ENCODE measurements around the gene SAG. TPM values are rescaled to one million over a fixed set of nuclear protein-coding genes. Genes with fewer than 3 reads are reported as not detected.

The SAG gene
- total and polyA plus RNA-seq, 10 of the 15 experiments (the other 5 are each of a cell fraction or from before 2014, with no cell fraction given), result 0.06 to 0.47 TPM; not detected in 8

DNA sequence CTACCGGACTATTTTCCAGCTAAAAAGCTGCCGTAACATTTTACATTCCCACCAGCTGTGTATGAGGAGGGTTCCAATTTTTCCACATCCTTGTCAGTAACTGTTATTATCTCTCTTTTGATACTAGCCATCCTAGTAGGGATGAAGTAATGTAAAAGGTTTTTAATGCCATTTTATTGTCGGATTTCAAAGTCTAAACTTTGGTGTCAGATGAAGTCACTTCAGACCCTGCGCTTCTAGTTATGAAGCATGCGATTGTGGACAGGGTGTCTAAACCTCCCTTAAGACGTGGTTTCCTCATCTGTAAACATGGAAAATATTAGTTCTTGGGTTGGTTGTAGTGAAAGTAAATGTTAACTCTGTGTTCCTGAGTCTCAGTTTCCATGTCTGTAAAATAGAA is 51.3 kb downstream of the SAG start:
- no peaks in the 10 kb centered on the region for H4K20me1 ChIP-seq (ENCODE audit: control insufficient read depth, insufficient read depth)
- H2AFZ ChIP-seq (ENCODE audit: control insufficient read depth, low read depth, low read length), result no peak overlapping the region
- DNase-seq (ENCODE audit: low read depth, low spot score) (no peak), FAIRE-seq (no peak), ATAC-seq (no peak)
- H3K79me2 ChIP-seq (ENCODE audit: control insufficient read depth, insufficient read depth, low read length), result peaks cover 71% of the 10 kb centered on the region
- H3K4me1 ChIP-seq (ENCODE audit: control insufficient read depth, insufficient read depth, low read length), result peaks cover 14% of the 10 kb centered on the region
- 0 out of 4 replicates have a peak, but pooled peaks cover 0 to 4% of the 10 kb centered on the region in 2 experiments for H3K36me3 ChIP-seq (ENCODE audit: control insufficient read depth in 2 of 2, insufficient read depth in 2 of 2, low read length in 1 of 2)
- in situ Hi-C loops (cut with MboI) (no loop called here), intact Hi-C loops (cut with micrococcal nuclease; ENCODE audit: unreplicated experiment) (loop anchor here (1.0 kb wide), 1 partner anchor 84 kb away; no protein-coding TSS in a partner anchor)
- H3K27me3 ChIP-seq (replicated peaks in 1 of 2; ENCODE audit: control insufficient read depth in 2 of 2, insufficient read depth in 2 of 2, low read length in 1 of 2), result no peaks in the 10 kb centered on the region
- peak overlapping the region; percentile 71 for H3K4me2 ChIP-seq (ENCODE audit: control insufficient read depth, insufficient read depth)
- ChIA-PET CTCF (interaction anchor here (1.3 to 1.8 kb wide), 2 partner anchors 12 to 58 kb away, joined by 3 to 6 read pairs; no protein-coding TSS in a partner anchor), SMC1A (ENCODE audit: uncharacterized antibody, unreplicated experiment) (interaction anchor here (0.8 to 1.7 kb wide), 2 partner anchors 16 to 26 kb away, joined by 4 to 5 read pairs; no protein-coding TSS in a partner anchor), RAD21 (ENCODE audit: unreplicated experiment) (no interaction called here), POLR2A (no interaction called here)
- BruUV-seq (replicated peaks), result no TSS peak
- 58% methylated on average over 6 of the region's 6 CpGs for WGBS (ENCODE audit: insufficient coverage, insufficient replicate concordance, low lambda C conversion rate, missing lambda C conversion rate)
- peak overlapping the region; percentile 85 for H3K4me3 ChIP-seq
- H3K27ac ChIP-seq (ENCODE audit: control insufficient read depth, insufficient read depth), result no peak overlapping the region; the same call in 1 of the 2 replicates
- peaks cover 8% of the 10 kb centered on the region for H3K9me3 ChIP-seq (replicated peaks; ENCODE audit: control insufficient read depth, insufficient read depth, low read length)
- no peak overlapping the region for H3K9ac ChIP-seq (ENCODE audit: control insufficient read depth, insufficient read depth, low read length)
- TF ChIP-seq, protein P1, sequence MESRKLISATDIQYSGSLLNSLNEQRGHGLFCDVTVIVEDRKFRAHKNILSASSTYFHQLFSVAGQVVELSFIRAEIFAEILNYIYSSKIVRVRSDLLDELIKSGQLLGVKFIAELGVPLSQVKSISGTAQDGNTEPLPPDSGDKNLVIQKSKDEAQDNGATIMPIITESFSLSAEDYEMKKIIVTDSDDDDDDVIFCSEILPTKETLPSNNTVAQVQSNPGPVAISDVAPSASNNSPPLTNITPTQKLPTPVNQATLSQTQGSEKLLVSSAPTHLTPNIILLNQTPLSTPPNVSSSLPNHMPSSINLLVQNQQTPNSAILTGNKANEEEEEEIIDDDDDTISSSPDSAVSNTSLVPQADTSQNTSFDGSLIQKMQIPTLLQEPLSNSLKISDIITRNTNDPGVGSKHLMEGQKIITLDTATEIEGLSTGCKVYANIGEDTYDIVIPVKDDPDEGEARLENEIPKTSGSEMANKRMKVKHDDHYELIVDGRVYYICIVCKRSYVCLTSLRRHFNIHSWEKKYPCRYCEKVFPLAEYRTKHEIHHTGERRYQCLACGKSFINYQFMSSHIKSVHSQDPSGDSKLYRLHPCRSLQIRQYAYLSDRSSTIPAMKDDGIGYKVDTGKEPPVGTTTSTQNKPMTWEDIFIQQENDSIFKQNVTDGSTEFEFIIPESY (IDR thresholded peaks at IDR 0.05), result no peak
- TF ChIP-seq NR2C2 (IDR thresholded peaks at IDR 0.05; ENCODE audit: borderline replicate concordance, control insufficient read depth, insufficient read length, low read depth) (no peak), SMAD5 (IDR thresholded peaks at IDR 0.05; ENCODE audit: low read depth) (no peak), RELA (IDR thresholded peaks at IDR 0.05; ENCODE audit: borderline replicate concordance, partially characterized antibody) (no peak), SREBF1 (IDR thresholded peaks at IDR 0.05; ENCODE audit: low read length) (no peak), EZH2 (IDR thresholded peaks at IDR 0.05; ENCODE audit: borderline replicate concordance, control insufficient read depth, low read depth, low read length) (no peak), POU2F2 (IDR thresholded peaks at IDR 0.05; ENCODE audit: borderline replicate concordance, low read depth, low read length) (no peak), FOXK2 (IDR thresholded peaks at IDR 0.05) (no peak), GATAD2B (conservative IDR thresholded peaks at IDR 0.05; ENCODE audit: low read depth) (no peak), JUND (IDR thresholded peaks at IDR 0.05; ENCODE audit: low read depth, low read length) (no peak), YBX1 (IDR thresholded peaks at IDR 0.05) (no peak), ZNF384 (IDR thresholded peaks at IDR 0.05; ENCODE audit: borderline replicate concordance, low read depth, low read length) (no peak)
- TF ChIP-seq, protein P2, sequence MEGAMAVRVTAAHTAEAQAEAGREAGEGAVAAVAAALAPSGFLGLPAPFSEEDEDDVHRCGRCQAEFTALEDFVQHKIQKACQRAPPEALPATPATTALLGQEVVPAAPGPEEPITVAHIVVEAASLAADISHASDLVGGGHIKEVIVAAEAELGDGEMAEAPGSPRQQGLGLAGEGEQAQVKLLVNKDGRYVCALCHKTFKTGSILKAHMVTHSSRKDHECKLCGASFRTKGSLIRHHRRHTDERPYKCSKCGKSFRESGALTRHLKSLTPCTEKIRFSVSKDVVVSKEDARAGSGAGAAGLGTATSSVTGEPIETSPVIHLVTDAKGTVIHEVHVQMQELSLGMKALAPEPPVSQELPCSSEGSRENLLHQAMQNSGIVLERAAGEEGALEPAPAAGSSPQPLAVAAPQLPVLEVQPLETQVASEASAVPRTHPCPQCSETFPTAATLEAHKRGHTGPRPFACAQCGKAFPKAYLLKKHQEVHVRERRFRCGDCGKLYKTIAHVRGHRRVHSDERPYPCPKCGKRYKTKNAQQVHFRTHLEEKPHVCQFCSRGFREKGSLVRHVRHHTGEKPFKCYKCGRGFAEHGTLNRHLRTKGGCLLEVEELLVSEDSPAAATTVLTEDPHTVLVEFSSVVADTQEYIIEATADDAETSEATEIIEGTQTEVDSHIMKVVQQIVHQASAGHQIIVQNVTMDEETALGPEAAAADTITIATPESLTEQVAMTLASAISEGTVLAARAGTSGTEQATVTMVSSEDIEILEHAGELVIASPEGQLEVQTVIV (IDR thresholded peaks at IDR 0.05; ENCODE audit: borderline replicate concordance, partially characterized antibody), result no peak
- TF ChIP-seq, protein P3, sequence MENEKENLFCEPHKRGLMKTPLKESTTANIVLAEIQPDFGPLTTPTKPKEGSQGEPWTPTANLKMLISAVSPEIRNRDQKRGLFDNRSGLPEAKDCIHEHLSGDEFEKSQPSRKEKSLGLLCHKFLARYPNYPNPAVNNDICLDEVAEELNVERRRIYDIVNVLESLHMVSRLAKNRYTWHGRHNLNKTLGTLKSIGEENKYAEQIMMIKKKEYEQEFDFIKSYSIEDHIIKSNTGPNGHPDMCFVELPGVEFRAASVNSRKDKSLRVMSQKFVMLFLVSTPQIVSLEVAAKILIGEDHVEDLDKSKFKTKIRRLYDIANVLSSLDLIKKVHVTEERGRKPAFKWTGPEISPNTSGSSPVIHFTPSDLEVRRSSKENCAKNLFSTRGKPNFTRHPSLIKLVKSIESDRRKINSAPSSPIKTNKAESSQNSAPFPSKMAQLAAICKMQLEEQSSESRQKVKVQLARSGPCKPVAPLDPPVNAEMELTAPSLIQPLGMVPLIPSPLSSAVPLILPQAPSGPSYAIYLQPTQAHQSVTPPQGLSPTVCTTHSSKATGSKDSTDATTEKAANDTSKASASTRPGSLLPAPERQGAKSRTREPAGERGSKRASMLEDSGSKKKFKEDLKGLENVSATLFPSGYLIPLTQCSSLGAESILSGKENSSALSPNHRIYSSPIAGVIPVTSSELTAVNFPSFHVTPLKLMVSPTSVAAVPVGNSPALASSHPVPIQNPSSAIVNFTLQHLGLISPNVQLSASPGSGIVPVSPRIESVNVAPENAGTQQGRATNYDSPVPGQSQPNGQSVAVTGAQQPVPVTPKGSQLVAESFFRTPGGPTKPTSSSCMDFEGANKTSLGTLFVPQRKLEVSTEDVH (IDR thresholded peaks at IDR 0.05; ENCODE audit: low read depth, partially characterized antibody), result no peak
